HepG2 (cell line): ENCODE results near the gene FBXO24. TPM values are rescaled to one million over a fixed set of nuclear protein-coding genes. Genes with fewer than 3 reads are reported as not detected.

Experiments used
- ARID4A ChIP-seq: sonication (generic); formaldehyde crosslinking; IDR thresholded peaks from 2 replicates; pipeline ENCODE4 v1.5.0; 2020; ENCODE audit warnings: mild to moderate bottlenecking, missing genetic modification reagents, borderline replicate concordance
- CHD2 ChIP-seq: IDR thresholded peaks from 2 replicates; pipeline ENCODE4 v1.6.1; 2011; ENCODE audit warnings: low read depth, low read length, improper control_type of control experiment
- CREBL2 ChIP-seq: sonication (generic); formaldehyde crosslinking; IDR thresholded peaks from 2 replicates; pipeline ENCODE4 v1.8.1; 2023; ENCODE audit warnings: missing genetic modification reagents, mild to moderate bottlenecking, borderline replicate concordance
- CTCF ChIP-seq: sonication (generic); formaldehyde crosslinking; IDR thresholded peaks from 2 replicates; pipeline ENCODE4 v1.5.0; 2020; ENCODE audit warnings: mild to moderate bottlenecking, missing genetic modification reagents, moderate library complexity
- GTF3A ChIP-seq: sonication (generic); formaldehyde crosslinking; conservative IDR thresholded peaks from 2 replicates; pipeline ENCODE4 v1.4.0; 2020; ENCODE audit warnings: mild to moderate bottlenecking, missing genetic modification reagents
- HIC2 ChIP-seq: sonication (generic); formaldehyde crosslinking; IDR thresholded peaks from 2 replicates; pipeline ENCODE4 v1.9.0; 2022; ENCODE audit warnings: low read depth, missing genetic modification reagents
- HMG20B ChIP-seq: conservative IDR thresholded peaks from 2 replicates; pipeline ENCODE4 v1.6.1; 2016; ENCODE audit warnings: missing genetic modification reagents, missing compliant biosample characterization
- KAT8 ChIP-seq: IDR thresholded peaks from 2 replicates; pipeline ENCODE4 v1.6.1; 2016; ENCODE audit warnings: missing genetic modification reagents, missing compliant biosample characterization
- KMT2B ChIP-seq: IDR thresholded peaks from 2 replicates; pipeline ENCODE4 v1.6.1; 2016; ENCODE audit warnings: missing genetic modification reagents, missing compliant biosample characterization
- MAFK ChIP-seq, 2 experiments: IDR thresholded peaks in 1 of 2; conservative IDR thresholded peaks in 1 of 2; 2 replicates each; pipeline ENCODE4 v1.6.1; 2011; ENCODE audit warnings: improper control_type of control experiment in 2 of 2, low read length in 2 of 2
- PHB2 ChIP-seq: fragments of 450-650 bp; IDR thresholded peaks from 2 replicates; pipeline ENCODE4 v1.6.1; 2018; ENCODE audit not compliant: partially characterized antibody
- RERE ChIP-seq: IDR thresholded peaks from 2 replicates; pipeline ENCODE4 v1.6.1; 2016; ENCODE audit warnings: low read depth, missing genetic modification reagents, missing compliant biosample characterization
- SIX4 ChIP-seq: sonication (generic); formaldehyde crosslinking; IDR thresholded peaks from 2 replicates; pipeline ENCODE4 v1.4.0; 2020; ENCODE audit warnings: missing genetic modification reagents
- ZBTB20 ChIP-seq: sonication (generic); formaldehyde crosslinking; IDR thresholded peaks from 2 replicates; pipeline ENCODE4 v1.8.1; 2023; ENCODE audit warnings: missing genetic modification reagents, low read depth, mild to moderate bottlenecking, borderline replicate concordance
- ZNF7 ChIP-seq: IDR thresholded peaks from 2 replicates; pipeline ENCODE4 v1.6.1; 2016; ENCODE audit warnings: missing biosample characterization, missing genetic modification reagents
- polyA plus RNA-seq, 8 experiments: library from polyadenylated mRNA; depleted of rRNA in 3 of 8; stranded (reverse) in 7 of 8; unstranded in 1 of 8; fragments of >200 nt; fragmentation: Illumina TruSeq in 4 of 8; extraction: Trizol in 4 of 8; gene quantifications; 2 replicates each; pipeline versions ENCODE4 v1.2.1 to v1.2.3, GENCODE V29; 2011 to 2016; ENCODE audit warnings: low read depth in 4 of 8, missing spikeins in 1 of 8, mixed read lengths in 1 of 8; ENCODE audit not compliant: insufficient read depth in 1 of 8
- total RNA-seq, 5 experiments: library from RNA; depleted of rRNA; stranded (reverse); fragments of >200 nt; fragmentation: Illumina TruSeq; extraction: Trizol; gene quantifications; 2 replicates each; pipeline ENCODE4 v1.2.3, GENCODE V29; 2016; ENCODE audit warnings: low read depth in 1 of 5

FBXO24 gene
- total and polyA plus RNA-seq, 2 of the 13 experiments (the other 11 are each of a cell fraction or from before 2014, with no cell fraction given): 0.20 to 0.55 TPM

GRCh38 chr7:100599911-100600729 is 14.0 kb downstream of the FBXO24 start (continued):
- TF ChIP-seq RERE (CRISPR knock-in tag) (no peak), MAFK (conservative IDR thresholded peaks at IDR 0.05 in 1 of 2, IDR thresholded peaks at IDR 0.05 in 1 of 2; ENCODE audit: low read length in 2 of 2) (no peak), SIX4 (CRISPR knock-in tag) (no peak), KMT2B (no peak), CTCF (CRISPR knock-in tag) (peak; percentile 64), ARID4A (peak; percentile 22; the same call in 1 of the 2 replicates), PHB2 (no peak), CREBL2 (no peak), HIC2 (CRISPR knock-in tag) (peak; percentile 82), KAT8 (CRISPR knock-in tag) (no peak), ZNF7 (CRISPR knock-in tag) (no peak), HMG20B (no peak), CHD2 (no peak), ZBTB20 (no peak), GTF3A (CRISPR knock-in tag) (no peak)
